Activated CD4-positive, alpha-beta T cell treated with anti-CD3 and anti-CD28 coated beads for 36 hours (primary cell): ENCODE data around the gene GHR. TPM values are rescaled to one million over a fixed set of nuclear protein-coding genes. Genes with fewer than 3 reads are reported as not detected.

Experiments used
- ATAC-seq: fragments of 200-7000 bp; cut with Tn5 transposase; one replicate; pipeline ENCODE4 v1.10.0; 2021; ENCODE audit warnings: mild to moderate bottlenecking, moderate library complexity
- CTCF ChIA-PET: fragments of 350-600 bp; sonication (Branson Sonifier 250); formaldehyde crosslinking; loops from one replicate; lab custom pipeline; 2021; ENCODE audit warnings: antibody characterized with exemption; lab: Charles Lee
- POLR2A ChIA-PET: fragments of 350-600 bp; sonication (Branson Sonifier 250); formaldehyde crosslinking; loops from one replicate; lab custom pipeline; 2021; ENCODE audit warnings: antibody characterized with exemption, inconsistent platforms; lab: Charles Lee
- DNase-seq: peaks from one replicate; pipeline ENCODE4 v3.0.0-alpha.2; 2020
- H3K27ac Mint-ChIP-seq: one replicate; pipeline ENCODE4 v1.8.0; 2021; ENCODE audit warnings: mixed read lengths
- H3K27me3 Mint-ChIP-seq: one replicate; pipeline ENCODE4 v1.8.0; 2021; ENCODE audit warnings: mixed read lengths
- H3K36me3 Mint-ChIP-seq: one replicate; pipeline ENCODE4 v1.8.0; 2021; ENCODE audit warnings: low read depth, mixed read lengths
- H3K4me1 Mint-ChIP-seq: one replicate; pipeline ENCODE4 v1.8.0; 2021; ENCODE audit warnings: mixed read lengths
- H3K4me3 Mint-ChIP-seq: one replicate; pipeline ENCODE4 v1.8.0; 2021; ENCODE audit warnings: mild to moderate bottlenecking, moderate library complexity, mixed read lengths
- H3K9me3 Mint-ChIP-seq: one replicate; pipeline ENCODE4 v1.8.0; 2021; ENCODE audit warnings: low read depth, mixed read lengths
- intact Hi-C, 2 experiments: fragments of 100-400 bp; cut with DNase I in 1 of 2; cut with micrococcal nuclease in 1 of 2; formaldehyde crosslinking; loops; one replicate each; pipeline versions ENCODE4 v1.14.2 to v1.15.1; 2022 to 2024; cut with DNase I, micrococcal nuclease
- total RNA-seq, 2 experiments: library from RNA; stranded (reverse); gene quantifications; one replicate each; pipeline ENCODE4 v1.2.3, GENCODE V29; 2021

Gene GHR
- total RNA-seq, 2 experiments from 2014 or later: not detected

GRCh38 chr5:42403236-42403635 is 20.0 kb upstream of the GHR start:
- peaks cover 5% of the 10 kb centered on the region for H3K27me3 Mint-ChIP-seq
- no peak overlapping the region for H3K27ac Mint-ChIP-seq
- ATAC-seq (no peak), DNase-seq (no peak)
- no peaks in the 10 kb centered on the region for H3K9me3 Mint-ChIP-seq
- no peak overlapping the region for H3K4me3 Mint-ChIP-seq
- ChIA-PET CTCF (interaction anchor here (0.6 kb wide), 1 partner anchor 8 kb away, joined by 4 read pairs; no protein-coding TSS in a partner anchor), POLR2A (no interaction called here)
- no peaks in the 10 kb centered on the region for H3K4me1 Mint-ChIP-seq
- intact Hi-C loops: no loop called here
- no peaks in the 10 kb centered on the region for H3K36me3 Mint-ChIP-seq

- H3K4me1 Mint-ChIP-seq: no peaks in the 10 kb centered on the region
- H3K36me3 Mint-ChIP-seq: no peaks in the 10 kb centered on the region
- H3K27me3 Mint-ChIP-seq: peaks cover under 1% of the 10 kb centered on the region
- H3K4me3 Mint-ChIP-seq: no peak overlapping the region
- POLR2A ChIA-PET: no interaction called here
- ATAC-seq: no peak
- no peak overlapping the region for H3K27ac Mint-ChIP-seq
- no peaks in the 10 kb centered on the region for H3K9me3 Mint-ChIP-seq
- intact Hi-C loops: no loop called here
- no peak for DNase-seq
- CTCF ChIA-PET: no interaction called here
Observed at GRCh38 chr5:42404366-42404765, 18.9 kb upstream of the GHR start.

GRCh38 chr5:42419294-42419693 is 3.9 kb upstream of the GHR start:
- Mint-ChIP-seq H3K27me3 (peaks cover 9% of the 10 kb centered on the region), H3K9me3 (peaks cover 7% of the 10 kb centered on the region), H3K4me1 (no peaks in the 10 kb centered on the region), H3K4me3 (no peak overlapping the region), H3K36me3 (no peaks in the 10 kb centered on the region), H3K27ac (no peak overlapping the region)
- POLR2A ChIA-PET: no interaction called here
- ATAC-seq (no peak), DNase-seq (no peak)
- intact Hi-C loops: no loop called here
- CTCF ChIA-PET: no interaction called here

- DNase-seq (no peak), ATAC-seq (no peak)
- no peak overlapping the region for H3K4me3 Mint-ChIP-seq
- intact Hi-C loops: loop anchor here (1.0 to 5.0 kb wide), 4 partner anchors 161 to 467 kb away; no protein-coding TSS in a partner anchor
- ChIA-PET CTCF (interaction anchor here (0.6 to 1.0 kb wide), 5 partner anchors 25 to 386 kb away, joined by 3 to 4 read pairs (median 3); no protein-coding TSS in a partner anchor), POLR2A (no interaction called here)
- no peaks in the 10 kb centered on the region for H3K4me1 Mint-ChIP-seq
- H3K27ac Mint-ChIP-seq: no peak overlapping the region
- H3K9me3 Mint-ChIP-seq: no peaks in the 10 kb centered on the region
- no peaks in the 10 kb centered on the region for H3K36me3 Mint-ChIP-seq
- peaks cover 24% of the 10 kb centered on the region for H3K27me3 Mint-ChIP-seq
Observed at GRCh38 chr5:42422656-42423280, 471 bp upstream of the GHR start.

GRCh38 chr5:42426016-42426415 is 2.8 kb downstream of the GHR start:
- no peak overlapping the region for H3K4me3 Mint-ChIP-seq
- no peak overlapping the region for H3K27ac Mint-ChIP-seq
- POLR2A ChIA-PET: no interaction called here
- ATAC-seq: no peak
- H3K9me3 Mint-ChIP-seq: no peaks in the 10 kb centered on the region
- CTCF ChIA-PET: no interaction called here
- H3K36me3 Mint-ChIP-seq: no peaks in the 10 kb centered on the region
- intact Hi-C loops: no loop called here
- DNase-seq: no peak
- H3K4me1 Mint-ChIP-seq: no peaks in the 10 kb centered on the region
- H3K27me3 Mint-ChIP-seq: peaks cover 20% of the 10 kb centered on the region

GRCh38 chr5:42429694-42430093 is 6.5 kb downstream of the GHR start:
- ChIA-PET CTCF (interaction anchor here (0.6 kb wide), 1 partner anchor 134 kb away, joined by 3 read pairs; no protein-coding TSS in a partner anchor), POLR2A (no interaction called here)
- DNase-seq: no peak
- H3K27me3 Mint-ChIP-seq: peaks cover 17% of the 10 kb centered on the region
- H3K4me3 Mint-ChIP-seq: no peak overlapping the region
- intact Hi-C loops: no loop called here
- ATAC-seq: no peak
- no peaks in the 10 kb centered on the region for H3K9me3 Mint-ChIP-seq
- H3K4me1 Mint-ChIP-seq: no peaks in the 10 kb centered on the region
- H3K27ac Mint-ChIP-seq: no peak overlapping the region
- no peaks in the 10 kb centered on the region for H3K36me3 Mint-ChIP-seq

GRCh38 chr5:42434047-42434724 is 10.9 kb downstream of the GHR start:
- POLR2A ChIA-PET: no interaction called here
- CTCF ChIA-PET: no interaction called here
- H3K27me3 Mint-ChIP-seq: peaks cover 2% of the 10 kb centered on the region
- H3K4me1 Mint-ChIP-seq: no peaks in the 10 kb centered on the region
- ATAC-seq (no peak), DNase-seq (no peak)
- no peaks in the 10 kb centered on the region for H3K9me3 Mint-ChIP-seq
- intact Hi-C loops: no loop called here
- H3K36me3 Mint-ChIP-seq: no peaks in the 10 kb centered on the region
- H3K4me3 Mint-ChIP-seq: no peak overlapping the region
- H3K27ac Mint-ChIP-seq: no peak overlapping the region

- Mint-ChIP-seq H3K27ac (no peak overlapping the region), H3K27me3 (peaks cover 2% of the 10 kb centered on the region), H3K36me3 (no peaks in the 10 kb centered on the region), H3K9me3 (no peaks in the 10 kb centered on the region), H3K4me3 (no peak overlapping the region), H3K4me1 (no peaks in the 10 kb centered on the region)
- DNase-seq (no peak), ATAC-seq (no peak)
- intact Hi-C loops: no loop called here
- ChIA-PET CTCF (no interaction called here), POLR2A (no interaction called here)
Observed at GRCh38 chr5:42436051-42436450, 12.8 kb downstream of the GHR start.

GRCh38 chr5:42454216-42454995 is 31.2 kb downstream of the GHR start:
- ATAC-seq: no peak
- H3K4me3 Mint-ChIP-seq: no peak overlapping the region
- peaks cover 4% of the 10 kb centered on the region for H3K9me3 Mint-ChIP-seq
- peaks cover 10% of the 10 kb centered on the region for H3K27me3 Mint-ChIP-seq
- CTCF ChIA-PET: no interaction called here
- H3K4me1 Mint-ChIP-seq: no peaks in the 10 kb centered on the region
- no peak overlapping the region for H3K27ac Mint-ChIP-seq
- DNase-seq: no peak
- intact Hi-C loops: no loop called here
- no peaks in the 10 kb centered on the region for H3K36me3 Mint-ChIP-seq
- POLR2A ChIA-PET: no interaction called here

GRCh38 chr5:42461033-42461432 is 37.8 kb downstream of the GHR start:
- Mint-ChIP-seq H3K27ac (no peak overlapping the region), H3K4me1 (no peaks in the 10 kb centered on the region), H3K36me3 (no peaks in the 10 kb centered on the region), H3K27me3 (peaks cover 5% of the 10 kb centered on the region), H3K9me3 (peaks cover 2% of the 10 kb centered on the region), H3K4me3 (no peak overlapping the region)
- ATAC-seq (no peak), DNase-seq (no peak)
- POLR2A ChIA-PET: no interaction called here
- intact Hi-C loops: no loop called here
- CTCF ChIA-PET: interaction anchor here (0.7 kb wide), 2 partner anchors 37 to 51 kb away, joined by 3 read pairs; no protein-coding TSS in a partner anchor

- ChIA-PET CTCF (interaction anchor here (0.7 kb wide), 2 partner anchors 38 to 51 kb away, joined by 3 read pairs; no protein-coding TSS in a partner anchor), POLR2A (no interaction called here)
- intact Hi-C loops: no loop called here
- H3K4me1 Mint-ChIP-seq: no peaks in the 10 kb centered on the region
- ATAC-seq: no peak
- no peak overlapping the region for H3K27ac Mint-ChIP-seq
- no peak overlapping the region for H3K4me3 Mint-ChIP-seq
- H3K36me3 Mint-ChIP-seq: no peaks in the 10 kb centered on the region
- peaks cover 2% of the 10 kb centered on the region for H3K9me3 Mint-ChIP-seq
- DNase-seq: no peak
- peaks cover 5% of the 10 kb centered on the region for H3K27me3 Mint-ChIP-seq
Observed at GRCh38 chr5:42461507-42461906, 38.3 kb downstream of the GHR start.
